Activated naive CD4-positive, alpha-beta T cell (primary cell): ENCODE data around the gene ZNRF4.
"Not testable (repeated sequence)": the region's sequence is repeated elsewhere in the genome, so short reads cannot be mapped to it uniquely, and the experiment has no call there.

ENCODE experiments used
- DNase-seq, 4 experiments: peaks; one replicate each; lab custom pipeline; 2025; lab: John Stamatoyannopoulos, UW

Gene ZNRF4, protein sequence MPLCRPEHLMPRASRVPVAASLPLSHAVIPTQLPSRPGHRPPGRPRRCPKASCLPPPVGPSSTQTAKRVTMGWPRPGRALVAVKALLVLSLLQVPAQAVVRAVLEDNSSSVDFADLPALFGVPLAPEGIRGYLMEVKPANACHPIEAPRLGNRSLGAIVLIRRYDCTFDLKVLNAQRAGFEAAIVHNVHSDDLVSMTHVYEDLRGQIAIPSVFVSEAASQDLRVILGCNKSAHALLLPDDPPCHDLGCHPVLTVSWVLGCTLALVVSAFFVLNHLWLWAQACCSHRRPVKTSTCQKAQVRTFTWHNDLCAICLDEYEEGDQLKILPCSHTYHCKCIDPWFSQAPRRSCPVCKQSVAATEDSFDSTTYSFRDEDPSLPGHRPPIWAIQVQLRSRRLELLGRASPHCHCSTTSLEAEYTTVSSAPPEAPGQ

DNA sequence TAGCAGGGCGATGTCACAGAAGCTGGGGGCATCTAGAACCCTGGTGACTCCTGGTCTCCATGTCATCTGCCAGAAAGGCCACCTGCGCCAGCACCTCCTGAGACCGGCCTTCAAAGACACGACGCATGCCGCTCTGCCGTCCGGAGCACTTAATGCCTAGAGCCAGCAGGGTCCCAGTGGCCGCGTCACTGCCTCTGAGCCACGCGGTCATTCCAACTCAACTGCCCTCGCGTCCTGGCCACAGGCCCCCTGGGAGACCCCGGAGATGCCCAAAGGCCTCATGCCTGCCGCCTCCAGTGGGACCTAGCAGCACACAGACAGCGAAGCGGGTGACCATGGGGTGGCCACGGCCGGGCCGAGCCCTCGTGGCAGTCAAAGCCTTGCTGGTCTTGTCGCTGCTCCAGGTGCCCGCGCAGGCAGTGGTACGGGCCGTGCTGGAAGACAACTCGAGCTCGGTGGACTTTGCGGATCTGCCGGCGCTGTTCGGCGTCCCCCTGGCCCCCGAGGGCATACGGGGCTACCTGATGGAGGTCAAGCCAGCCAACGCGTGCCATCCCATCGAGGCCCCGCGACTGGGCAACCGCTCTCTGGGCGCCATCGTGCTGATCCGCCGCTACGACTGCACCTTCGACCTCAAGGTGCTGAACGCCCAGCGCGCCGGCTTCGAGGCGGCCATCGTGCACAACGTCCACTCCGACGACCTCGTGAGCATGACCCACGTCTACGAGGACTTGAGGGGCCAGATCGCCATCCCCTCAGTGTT lies at the start of gene ZNRF4:
TSS of gene ZNRF4 (plus strand) at position 51 of the 763 bp plus-strand sequence. CDS start at position 126, 75 bp downstream.
- DNase-seq: no peak

DNA sequence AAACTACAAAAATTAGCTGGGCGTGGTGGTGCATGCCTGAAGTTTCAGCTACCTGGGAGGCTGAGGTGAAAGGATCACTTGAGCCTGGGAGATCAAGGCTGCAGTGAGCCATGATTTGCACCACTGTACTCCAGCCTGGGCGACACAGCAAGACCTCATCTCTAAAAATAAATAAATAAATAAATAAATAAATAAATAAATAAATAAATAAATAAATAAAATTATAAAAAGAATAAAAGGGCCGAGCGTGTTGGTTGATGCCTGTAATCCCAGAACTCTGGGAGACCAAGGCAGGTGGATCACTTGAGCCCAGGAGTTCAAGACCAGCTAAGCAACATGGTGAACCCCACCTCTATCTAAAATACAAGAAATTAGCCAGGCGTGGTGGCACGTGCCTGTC lies 49.0 kb upstream of the ZNRF4 start:
- DNase-seq: not testable (repeated sequence)

DNA sequence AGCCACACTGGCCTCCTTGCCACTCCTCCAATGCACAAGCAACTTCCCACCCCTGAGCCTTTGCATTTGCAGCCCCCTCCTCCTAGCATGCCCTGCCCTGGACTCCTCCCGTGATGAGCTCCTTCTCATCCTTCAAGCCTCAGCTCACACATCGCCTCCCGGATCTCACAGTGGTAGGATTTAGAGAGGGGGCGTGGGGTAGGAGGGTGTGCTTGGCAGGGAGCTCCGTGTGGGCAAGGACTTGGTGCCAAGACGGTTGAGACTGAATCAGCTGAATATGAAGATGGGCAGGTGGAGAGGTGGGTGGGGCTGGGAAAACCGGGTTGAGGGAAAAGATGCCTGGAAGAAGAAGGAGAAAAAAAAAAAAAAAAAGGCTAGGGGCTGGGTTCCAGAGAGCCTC lies 48.4 kb upstream of the ZNRF4 start:
- DNase-seq: no peak

DNA sequence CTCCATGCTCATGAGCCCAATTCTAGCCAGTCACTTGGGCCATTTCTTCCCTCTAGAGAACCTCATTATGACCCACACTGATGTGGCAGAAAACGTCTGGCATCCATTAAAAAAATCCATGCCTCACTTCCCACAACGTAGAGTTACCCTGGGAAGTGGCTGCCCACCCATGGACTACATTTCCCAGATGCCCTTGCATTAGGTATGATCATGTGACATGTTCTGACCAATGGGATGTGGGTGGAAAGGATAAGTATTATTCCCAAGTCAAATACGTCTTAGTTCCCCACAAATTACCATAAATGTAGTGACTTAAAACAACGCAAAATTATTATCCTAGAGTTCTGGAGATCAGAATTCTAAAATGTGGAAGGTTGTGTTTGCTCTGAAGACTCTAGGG lies 47.9 kb upstream of the ZNRF4 start:
- DNase-seq: no peak

DNA sequence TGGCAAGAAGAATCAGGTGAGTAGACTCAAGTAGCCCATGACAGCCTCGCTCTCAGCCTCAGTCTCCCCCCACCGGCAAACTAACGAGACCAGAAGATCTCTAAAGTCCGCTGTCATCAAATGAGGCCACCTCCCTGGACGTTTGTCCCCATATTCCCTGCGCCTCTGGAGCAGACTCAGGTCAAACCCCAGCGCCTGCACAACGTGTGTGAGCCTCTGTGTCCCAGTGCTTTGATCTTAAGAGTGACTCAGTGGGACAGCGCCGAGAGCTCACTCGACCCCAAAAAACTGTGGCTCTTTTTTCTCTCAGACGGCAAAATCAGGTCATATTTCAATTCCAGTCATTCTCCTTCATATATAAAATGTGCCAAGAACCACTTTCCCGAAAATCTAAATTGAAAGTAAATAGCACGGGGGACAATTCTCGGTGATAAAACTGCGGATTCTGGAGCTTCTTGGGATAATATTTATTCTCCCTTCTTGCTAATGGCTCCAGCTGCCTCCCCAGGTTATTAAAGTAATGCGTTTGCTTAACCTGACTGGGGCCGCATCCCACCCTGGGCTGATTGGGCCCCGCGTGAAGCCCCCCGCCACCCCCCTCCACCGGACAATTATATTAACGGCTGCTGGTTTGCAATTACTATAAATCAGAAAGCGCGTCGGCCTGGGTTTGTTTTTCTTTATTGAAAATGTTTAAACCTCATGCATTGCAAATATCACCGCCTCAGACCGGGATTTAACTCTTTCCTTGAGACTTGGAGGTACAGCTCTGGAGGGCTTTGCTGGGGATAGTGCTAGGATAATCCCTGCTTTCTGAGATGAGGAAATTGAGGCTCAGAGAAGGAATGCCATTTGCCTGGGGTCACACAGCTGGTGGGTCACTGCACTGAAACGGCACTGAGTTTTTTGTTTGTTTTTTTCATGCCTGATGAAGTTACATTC lies 37.5 kb upstream of the ZNRF4 start:
- no peak for DNase-seq

DNA sequence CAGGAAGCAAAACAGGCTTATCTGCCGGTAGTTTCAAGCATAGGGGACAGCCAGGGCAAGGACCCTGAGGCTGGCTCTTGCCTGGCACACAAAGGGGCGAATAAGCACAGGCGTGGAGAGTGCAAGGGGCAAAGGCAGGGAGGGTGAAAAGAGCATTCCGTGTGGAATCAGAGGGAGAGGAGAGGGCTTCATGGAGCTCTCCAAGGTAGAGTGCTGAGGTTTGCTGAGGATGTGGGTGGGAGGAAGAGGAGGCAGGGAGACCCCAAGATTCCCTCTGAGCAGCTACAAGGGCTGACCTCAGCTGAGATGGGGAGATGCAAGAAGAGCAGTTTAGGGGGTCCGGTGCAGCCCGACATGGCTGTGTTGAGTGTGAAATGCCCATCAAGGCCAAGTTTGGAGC lies 36.5 kb upstream of the ZNRF4 start:
- DNase-seq: no peak

DNA sequence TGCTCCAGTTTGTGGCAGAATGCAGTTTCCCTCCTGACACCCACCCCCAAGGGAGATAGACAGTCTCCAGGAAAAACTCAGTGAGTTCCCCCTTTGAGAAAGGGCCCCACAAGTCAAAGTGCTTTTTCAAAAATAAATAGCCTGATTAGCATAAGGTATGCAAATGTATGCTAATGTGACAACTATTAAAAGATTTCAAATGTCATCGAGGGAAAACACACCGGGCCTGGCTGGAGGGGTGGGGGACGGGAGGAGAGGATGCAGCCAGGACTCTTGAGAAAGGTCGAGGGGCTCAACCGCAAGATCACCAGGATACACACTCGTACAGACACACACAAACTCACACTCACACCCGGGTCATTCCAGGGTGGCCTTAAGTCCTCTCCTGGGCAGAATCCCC lies 34.3 kb upstream of the ZNRF4 start:
- no peak for DNase-seq

DNA sequence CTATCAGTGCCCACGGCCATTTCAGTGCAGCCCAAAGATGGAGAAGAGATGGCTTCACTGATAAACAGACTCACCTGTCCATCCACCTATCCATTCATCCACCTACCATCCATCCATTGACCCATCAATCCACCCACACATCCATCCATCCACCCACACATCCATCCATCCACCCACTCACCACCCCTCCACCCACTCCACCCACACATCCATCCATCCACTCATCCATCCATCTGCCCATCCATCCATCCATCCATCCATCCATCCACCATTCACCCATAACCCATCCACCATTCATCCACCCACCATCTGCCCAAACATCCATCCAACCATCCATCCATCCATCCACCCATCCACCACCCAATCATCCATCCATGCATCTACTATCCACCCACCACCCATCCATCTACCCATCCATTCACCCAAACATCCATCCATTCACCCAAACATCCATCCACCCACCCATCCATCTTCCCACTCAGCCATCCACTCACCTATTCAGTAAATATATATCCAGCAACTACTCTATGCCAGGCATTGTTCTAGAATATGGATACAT lies 31.6 kb upstream of the ZNRF4 start:
- no peak for DNase-seq

DNA sequence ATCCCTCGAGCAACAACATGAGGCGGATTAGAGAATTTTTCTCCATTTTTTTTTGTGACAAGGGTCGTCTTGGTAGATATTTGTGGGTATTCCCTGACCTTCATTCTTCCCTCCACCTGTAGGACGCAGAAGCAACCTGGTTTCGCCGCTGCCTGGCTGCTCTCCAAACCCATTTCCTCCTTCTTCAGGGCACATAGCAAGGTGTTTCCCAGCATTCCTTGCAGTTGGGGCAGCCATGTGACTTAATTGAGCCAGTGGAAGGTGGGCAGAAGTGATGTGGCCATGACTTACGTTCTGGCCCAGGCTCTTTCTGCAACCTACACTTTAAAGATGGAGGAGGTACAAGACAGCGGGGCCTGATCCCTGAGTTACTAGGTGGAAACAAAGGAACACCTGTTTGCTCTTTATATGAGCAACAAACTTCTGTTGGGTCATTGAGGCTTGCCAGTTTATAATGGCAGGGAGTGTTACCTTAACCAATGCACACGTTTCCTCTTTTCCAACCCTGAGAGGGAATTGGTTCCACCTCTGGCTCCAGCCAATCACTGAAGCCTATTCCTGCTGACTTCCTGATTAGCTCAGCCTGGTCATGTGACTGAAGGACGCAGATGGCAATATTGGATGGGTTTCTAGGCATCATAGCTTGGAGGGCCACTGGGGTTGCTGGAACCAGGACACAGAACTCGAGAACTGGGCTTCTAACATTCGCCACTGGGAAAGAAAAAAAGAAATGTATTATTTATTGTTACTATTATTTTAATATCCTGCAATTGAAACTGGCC lies 30.8 kb upstream of the ZNRF4 start:
- DNase-seq: no peak

DNA sequence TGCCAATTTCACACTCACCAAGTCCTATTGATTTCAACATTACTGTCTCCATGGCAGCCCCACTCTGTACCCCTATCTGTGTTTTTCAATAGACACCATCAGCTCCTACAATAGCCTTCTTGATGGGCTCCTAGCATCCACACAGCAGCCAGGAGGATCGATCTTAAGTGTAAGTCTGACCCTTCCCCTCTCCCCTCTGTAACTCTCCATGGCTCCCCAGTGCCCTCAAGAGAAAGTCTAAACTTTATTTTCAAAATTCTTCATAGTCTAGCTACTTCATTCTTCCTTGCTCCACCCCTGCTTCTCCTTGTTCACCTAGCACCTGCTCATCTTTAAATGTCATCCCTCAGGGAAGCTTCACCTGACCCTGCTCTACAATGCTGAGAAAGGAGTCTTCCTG lies 30.0 kb upstream of the ZNRF4 start:
- no peak for DNase-seq

DNA sequence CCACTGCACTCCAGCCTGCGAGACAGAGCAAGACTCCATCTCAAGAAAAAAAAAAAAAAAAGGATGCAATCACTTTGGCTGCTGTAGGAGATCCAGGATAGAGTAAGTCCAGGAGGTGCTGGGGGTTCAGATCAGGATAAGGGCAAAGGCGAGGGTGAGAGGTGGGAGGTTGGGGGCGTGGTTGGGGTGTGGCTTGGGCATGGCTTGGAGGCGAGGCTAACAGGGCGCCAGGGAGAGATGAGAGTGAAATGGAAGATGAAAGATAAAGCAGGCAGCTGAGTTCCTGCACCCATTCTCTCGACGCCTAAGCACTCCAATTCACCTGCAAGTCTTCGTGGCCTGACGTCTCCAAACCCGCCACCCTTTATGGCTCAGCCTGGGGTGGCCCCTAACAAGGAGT lies 25.0 kb upstream of the ZNRF4 start:
- no peak for DNase-seq

DNA sequence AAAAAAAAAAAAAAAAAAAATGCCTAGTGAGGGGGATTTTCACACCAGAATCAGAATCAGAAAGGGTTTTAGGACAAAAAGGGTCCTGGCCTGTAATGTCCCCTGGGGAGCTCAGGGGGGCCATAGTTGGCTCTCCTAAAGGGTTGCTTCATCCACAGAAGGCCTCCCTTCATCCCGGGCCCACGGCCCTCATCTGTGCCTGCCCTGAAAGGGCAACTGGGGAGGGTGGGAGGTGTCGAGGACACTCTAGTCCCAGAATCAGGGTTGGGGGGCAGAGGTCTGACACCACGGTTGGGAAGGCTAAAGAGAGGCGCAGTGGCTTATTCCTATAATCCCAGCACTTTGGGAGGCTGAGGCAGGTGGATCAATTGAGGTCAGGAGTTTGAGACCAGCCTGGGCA lies 22.5 kb upstream of the ZNRF4 start:
- DNase-seq: no peak

DNA sequence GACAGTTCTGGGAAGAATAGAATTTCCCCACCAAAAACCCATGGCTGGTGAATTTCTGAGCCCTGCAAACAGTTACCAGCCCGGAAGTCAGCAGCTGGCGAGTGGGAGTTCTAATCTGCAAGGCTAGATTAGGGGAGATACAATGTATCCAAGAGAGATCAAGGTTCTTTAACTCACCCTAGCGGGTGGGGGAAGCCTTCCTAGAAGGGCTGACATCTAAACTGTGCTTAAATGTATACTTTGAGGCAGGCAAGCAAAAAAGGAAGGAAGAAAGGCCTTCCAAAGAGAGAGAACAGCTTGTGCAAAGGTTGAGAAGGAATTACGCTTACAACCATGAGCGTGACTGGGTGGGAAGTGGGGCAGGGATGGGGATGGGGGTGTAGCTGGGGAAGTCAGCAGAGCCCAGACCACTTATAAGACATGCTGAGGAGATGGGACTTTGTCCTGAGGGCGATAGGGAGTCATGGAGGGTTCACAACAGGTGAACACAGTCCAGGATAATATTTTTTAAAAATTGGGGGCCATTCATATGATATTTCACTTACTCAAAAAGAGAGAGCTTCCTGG lies 20.8 kb upstream of the ZNRF4 start:
- no peak for DNase-seq

DNA sequence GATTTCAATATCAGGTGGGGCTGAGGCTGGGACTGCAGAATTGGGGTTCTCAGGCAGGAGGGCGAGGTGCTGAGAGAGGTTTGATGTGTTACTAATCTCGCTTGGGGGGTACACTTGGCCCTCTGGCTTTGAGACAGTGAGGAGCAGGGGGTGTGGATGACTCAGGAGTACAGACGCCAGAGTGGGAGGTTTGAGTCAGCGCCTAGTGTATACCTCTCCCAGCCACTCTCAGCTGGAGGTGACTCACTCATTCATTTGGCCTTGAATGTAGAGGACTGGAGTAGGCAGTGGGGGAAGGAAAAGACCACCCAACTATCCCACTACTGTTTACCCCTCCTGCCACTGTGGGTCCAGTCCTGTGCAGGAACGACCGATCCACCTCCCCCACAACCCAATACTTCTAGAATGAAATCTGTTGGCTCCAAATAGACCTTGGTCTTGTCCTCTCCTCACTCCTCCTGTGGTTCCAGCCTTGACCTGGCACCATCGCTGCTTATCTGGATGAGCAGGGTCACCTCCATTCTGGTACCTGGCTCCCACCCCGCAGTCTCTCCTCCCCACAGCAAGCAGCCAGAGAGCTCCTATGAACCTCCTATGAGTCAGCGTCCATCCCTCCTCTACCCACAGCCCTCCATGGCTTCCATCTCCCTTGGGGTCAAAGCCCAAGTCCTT lies 20.1 kb upstream of the ZNRF4 start:
- no peak for DNase-seq

DNA sequence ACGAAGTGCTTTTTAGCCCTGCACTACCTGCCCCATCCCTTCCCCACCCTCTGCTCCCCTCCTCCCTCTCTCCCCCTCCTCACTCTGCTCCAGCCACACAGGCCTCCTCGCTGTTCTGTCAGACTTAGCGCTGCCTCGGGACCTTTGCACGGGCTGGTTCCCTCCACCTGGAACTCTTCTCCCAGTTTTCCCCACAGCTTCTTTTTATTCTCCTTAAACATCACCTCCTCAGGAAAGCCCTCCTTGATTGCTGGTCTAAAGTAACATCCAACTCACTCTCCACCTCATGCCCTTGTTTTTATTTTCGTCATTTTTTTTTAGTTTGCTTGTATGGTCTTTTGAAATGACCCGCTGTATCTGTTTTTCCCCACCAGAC lies 19.6 kb upstream of the ZNRF4 start:
- no peak for DNase-seq

DNA sequence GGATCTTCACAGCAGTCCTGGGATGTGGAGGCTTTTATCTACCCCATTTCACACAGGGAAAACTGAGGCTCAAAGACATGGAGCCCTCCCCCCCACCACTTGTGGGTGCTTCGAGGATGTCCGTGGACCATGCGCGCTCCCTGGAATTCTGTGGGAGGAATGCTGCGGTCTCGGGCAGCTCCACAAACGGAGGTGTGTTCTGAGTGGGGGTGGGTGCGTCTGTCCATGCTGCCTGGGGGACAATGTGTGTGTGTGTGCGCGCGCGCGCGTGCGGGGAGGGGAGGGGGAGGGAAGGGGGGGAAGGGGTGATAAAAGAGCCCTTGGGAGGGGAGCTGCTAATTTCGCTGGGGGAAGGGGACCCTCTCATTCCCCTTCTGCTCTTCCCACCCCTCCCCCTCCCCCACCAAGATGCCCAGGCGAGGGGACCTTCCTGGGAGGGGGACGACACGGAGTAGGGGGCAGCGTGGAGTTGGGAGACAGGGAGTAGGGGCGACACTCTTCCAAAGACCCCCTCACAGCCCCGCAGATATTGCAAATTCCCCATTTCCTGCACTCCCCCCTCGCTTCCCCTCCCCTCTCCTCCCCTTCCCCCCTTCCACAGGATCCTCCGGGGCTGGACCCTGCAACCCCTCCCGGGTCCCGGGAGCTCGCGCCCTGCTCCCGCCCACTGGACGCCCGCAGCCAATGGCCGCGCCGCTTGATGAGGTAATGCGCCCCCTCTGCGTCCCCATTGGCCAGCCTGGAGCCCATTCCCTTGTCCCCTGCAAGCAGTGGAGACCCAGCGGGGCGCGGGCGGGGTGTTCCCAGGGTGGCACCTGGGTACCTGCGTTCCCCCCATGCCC lies 18.9 kb upstream of the ZNRF4 start:
- DNase-seq: no peak

DNA sequence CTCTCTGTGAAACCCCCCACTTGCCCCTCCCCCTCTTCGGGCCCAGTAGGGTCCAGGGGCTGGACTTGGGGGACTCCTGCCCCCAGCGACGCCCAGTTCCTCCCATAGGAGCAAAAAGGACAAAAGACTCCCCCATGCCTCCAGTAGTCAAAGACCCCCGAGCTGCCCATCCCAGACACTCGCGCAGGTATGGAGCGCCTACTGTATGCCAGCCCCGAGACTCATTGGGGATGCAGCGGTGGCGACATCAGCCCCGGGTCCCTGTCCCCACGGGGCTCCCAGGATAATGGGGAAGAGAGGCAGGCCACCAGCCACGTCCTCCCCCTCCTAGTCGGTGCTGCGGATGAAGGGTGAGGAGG lies 18.3 kb upstream of the ZNRF4 start:
- DNase-seq: no peak

DNA sequence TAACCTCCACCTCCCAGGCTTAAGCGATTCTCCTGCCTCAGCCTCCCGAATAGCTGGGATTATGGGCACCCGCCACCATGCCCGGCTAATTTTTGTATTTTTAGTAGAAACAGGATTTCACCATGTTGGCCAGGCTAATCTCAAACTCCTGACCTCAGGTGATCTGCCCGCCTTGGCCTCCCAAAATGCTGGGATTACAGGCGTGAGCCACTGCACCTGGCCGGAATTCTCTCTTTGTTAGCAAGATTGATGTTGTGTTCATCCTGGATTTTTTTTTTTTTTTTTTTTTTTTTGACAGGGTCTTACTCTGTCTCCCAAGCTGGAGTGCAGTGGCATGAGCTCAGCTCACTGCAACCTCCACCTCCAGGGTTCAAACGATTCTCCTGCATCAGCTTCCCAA lies 16.5 kb upstream of the ZNRF4 start:
- DNase-seq: not testable (repeated sequence)

DNA sequence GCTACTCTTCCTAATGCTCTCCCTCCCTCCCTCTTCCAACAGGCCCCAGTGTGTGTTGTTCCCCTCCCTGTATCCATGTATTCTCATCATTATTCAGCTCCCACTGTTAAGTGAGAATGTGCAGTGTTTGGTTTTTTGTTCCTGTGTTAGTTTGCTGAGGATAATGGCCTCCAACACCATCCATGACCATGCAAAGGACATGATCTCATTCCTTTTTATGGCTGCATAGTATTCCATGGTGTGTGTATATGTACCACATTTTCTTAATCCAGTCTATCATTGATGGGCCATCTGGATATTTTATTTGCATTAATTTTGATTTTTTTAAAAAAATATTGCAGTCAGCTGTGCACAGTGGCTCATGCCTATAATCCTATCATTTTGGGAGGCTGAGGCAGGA lies 15.8 kb upstream of the ZNRF4 start:
- DNase-seq: no peak
